ENCODE results near the gene FAF1. TPM values are rescaled to one million over a fixed set of nuclear protein-coding genes. Genes with fewer than 3 reads are reported as not detected.

The FAF1 gene
- total RNA-seq, 1 experiment from 2014 or later = 78.7 TPM

DNA sequence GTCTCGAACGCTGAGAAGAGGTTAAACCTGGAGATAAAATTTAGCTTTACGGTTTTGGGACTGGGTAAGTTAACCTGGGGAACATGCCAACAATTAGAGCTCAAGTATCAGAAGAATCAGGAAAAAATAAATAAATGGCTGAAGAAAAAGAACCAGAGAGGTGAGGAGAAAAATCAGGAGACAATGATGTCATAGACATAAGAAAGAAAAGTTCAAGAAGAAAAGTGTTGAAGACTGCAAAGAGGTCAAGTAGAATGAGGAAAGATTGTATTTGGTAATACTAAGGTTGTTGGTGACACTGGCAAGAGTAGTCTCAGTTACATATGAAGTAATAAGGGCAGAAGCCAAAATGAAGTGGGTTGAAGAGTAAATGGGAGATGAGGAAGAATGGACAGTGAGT lies 36.0 kb upstream of the FAF1 start:
- Histone ChIP-seq H3K36me3 (ENCODE audit: control insufficient read depth, insufficient read depth, low read length) (no peaks in the 10 kb centered on the region), H3K4me1 (no peaks in the 10 kb centered on the region), H3K4me3 (ENCODE audit: low read depth, low read length) (no peak overlapping the region), H3K9me3 (no peaks in the 10 kb centered on the region), H3K27me3 (replicated peaks; ENCODE audit: control insufficient read depth, insufficient read depth, low read length) (no peaks in the 10 kb centered on the region)
- Mint-ChIP-seq H3K36me3 (ENCODE audit: insufficient read depth, unreplicated experiment) (no peaks in the 10 kb centered on the region), H3K4me1 (ENCODE audit: low read depth, unreplicated experiment) (no peaks in the 10 kb centered on the region), H3K27me3 (ENCODE audit: insufficient read depth, unreplicated experiment) (no peaks in the 10 kb centered on the region), H3K27ac (ENCODE audit: unreplicated experiment) (no peak overlapping the region), H3K4me3 (ENCODE audit: unreplicated experiment) (no peak overlapping the region), H3K9me3 (ENCODE audit: unreplicated experiment) (no peaks in the 10 kb centered on the region)
- intact Hi-C loops (cut with micrococcal nuclease; ENCODE audit: unreplicated experiment) = no loop called here
- POLR2A ChIA-PET = no interaction called here
- TF ChIP-seq, protein P1, sequence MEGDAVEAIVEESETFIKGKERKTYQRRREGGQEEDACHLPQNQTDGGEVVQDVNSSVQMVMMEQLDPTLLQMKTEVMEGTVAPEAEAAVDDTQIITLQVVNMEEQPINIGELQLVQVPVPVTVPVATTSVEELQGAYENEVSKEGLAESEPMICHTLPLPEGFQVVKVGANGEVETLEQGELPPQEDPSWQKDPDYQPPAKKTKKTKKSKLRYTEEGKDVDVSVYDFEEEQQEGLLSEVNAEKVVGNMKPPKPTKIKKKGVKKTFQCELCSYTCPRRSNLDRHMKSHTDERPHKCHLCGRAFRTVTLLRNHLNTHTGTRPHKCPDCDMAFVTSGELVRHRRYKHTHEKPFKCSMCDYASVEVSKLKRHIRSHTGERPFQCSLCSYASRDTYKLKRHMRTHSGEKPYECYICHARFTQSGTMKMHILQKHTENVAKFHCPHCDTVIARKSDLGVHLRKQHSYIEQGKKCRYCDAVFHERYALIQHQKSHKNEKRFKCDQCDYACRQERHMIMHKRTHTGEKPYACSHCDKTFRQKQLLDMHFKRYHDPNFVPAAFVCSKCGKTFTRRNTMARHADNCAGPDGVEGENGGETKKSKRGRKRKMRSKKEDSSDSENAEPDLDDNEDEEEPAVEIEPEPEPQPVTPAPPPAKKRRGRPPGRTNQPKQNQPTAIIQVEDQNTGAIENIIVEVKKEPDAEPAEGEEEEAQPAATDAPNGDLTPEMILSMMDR (IDR thresholded peaks at IDR 0.05; ENCODE audit: insufficient read depth in 1 of 2, low read depth in 1 of 2, low read length in 1 of 2, severe bottlenecking in 1 of 2, unreplicated experiment in 1 of 2) = no peak
- CTCF ChIA-PET = interaction anchor here (0.6 kb wide), 1 partner anchor 66 kb away, joined by 3 read pairs; no protein-coding TSS in a partner anchor
- no peak for DNase-seq
- BruUV-seq (replicated peaks) = no TSS peak

DNA sequence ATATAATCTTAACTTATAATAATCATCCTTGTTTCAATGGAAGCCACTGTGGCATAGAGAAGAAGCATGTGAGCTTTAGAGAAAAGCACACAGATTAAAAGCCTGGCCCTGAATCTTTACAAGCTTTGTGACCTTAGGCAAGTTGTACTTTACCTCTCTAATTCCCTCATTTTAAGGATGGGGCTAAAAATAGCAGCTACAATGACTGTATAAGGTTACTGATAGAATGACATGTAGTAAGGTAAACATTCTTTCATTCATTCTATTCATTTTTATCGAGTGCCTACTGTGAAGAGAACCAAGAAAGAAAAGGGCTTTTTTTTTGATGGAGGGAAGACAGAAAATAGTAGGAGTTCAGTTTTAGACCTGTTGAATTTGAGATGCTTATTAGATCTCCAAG lies 35.6 kb upstream of the FAF1 start:
- Mint-ChIP-seq H3K4me1 (ENCODE audit: low read depth, unreplicated experiment) (no peaks in the 10 kb centered on the region), H3K9me3 (ENCODE audit: unreplicated experiment) (no peaks in the 10 kb centered on the region), H3K36me3 (ENCODE audit: insufficient read depth, unreplicated experiment) (no peaks in the 10 kb centered on the region), H3K4me3 (ENCODE audit: unreplicated experiment) (no peak overlapping the region), H3K27ac (ENCODE audit: unreplicated experiment) (no peak overlapping the region), H3K27me3 (ENCODE audit: insufficient read depth, unreplicated experiment) (no peaks in the 10 kb centered on the region)
- ChIA-PET CTCF (no interaction called here), POLR2A (no interaction called here)
- no peaks in the 10 kb centered on the region for H3K27me3 ChIP-seq (replicated peaks; ENCODE audit: control insufficient read depth, insufficient read depth, low read length)
- no peak overlapping the region for H3K4me3 ChIP-seq (ENCODE audit: low read depth, low read length)
- BruUV-seq (replicated peaks) = no TSS peak
- no peaks in the 10 kb centered on the region for H3K36me3 ChIP-seq (ENCODE audit: control insufficient read depth, insufficient read depth, low read length)
- H3K4me1 ChIP-seq = no peaks in the 10 kb centered on the region
- intact Hi-C loops (cut with micrococcal nuclease; ENCODE audit: unreplicated experiment) = no loop called here
- no peaks in the 10 kb centered on the region for H3K9me3 ChIP-seq
- TF ChIP-seq, protein P1 (IDR thresholded peaks at IDR 0.05; ENCODE audit: insufficient read depth in 1 of 2, low read depth in 1 of 2, low read length in 1 of 2, severe bottlenecking in 1 of 2, unreplicated experiment in 1 of 2) = no peak
- no peak for DNase-seq

DNA sequence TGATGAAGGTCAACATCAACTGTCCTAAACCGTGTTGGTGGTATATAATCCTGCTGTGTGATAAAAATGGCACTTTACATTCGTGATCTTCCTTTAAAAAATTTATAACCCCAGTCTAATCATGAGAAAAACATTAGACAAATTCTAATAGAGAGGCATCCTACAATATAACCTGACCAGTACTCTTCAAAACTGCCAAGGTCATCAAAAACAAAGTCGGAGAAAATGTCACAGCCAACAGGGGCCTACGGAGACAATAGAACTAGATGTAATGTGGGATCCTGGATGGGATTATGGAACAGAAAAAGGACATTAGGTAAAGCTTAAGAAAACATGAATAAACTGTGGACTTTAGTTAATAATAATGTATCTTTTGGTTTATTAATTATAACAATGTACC lies 34.9 kb upstream of the FAF1 start:
- no TSS peak for BruUV-seq (replicated peaks)
- POLR2A ChIA-PET = no interaction called here
- Mint-ChIP-seq H3K4me3 (ENCODE audit: unreplicated experiment) (no peak overlapping the region), H3K27me3 (ENCODE audit: insufficient read depth, unreplicated experiment) (no peaks in the 10 kb centered on the region), H3K9me3 (ENCODE audit: unreplicated experiment) (no peaks in the 10 kb centered on the region), H3K4me1 (ENCODE audit: low read depth, unreplicated experiment) (no peaks in the 10 kb centered on the region), H3K36me3 (ENCODE audit: insufficient read depth, unreplicated experiment) (no peaks in the 10 kb centered on the region), H3K27ac (ENCODE audit: unreplicated experiment) (no peak overlapping the region)
- CTCF ChIA-PET = no interaction called here
- Histone ChIP-seq H3K4me3 (ENCODE audit: low read depth, low read length) (no peak overlapping the region), H3K27me3 (replicated peaks; ENCODE audit: control insufficient read depth, insufficient read depth, low read length) (no peaks in the 10 kb centered on the region), H3K4me1 (no peaks in the 10 kb centered on the region), H3K36me3 (ENCODE audit: control insufficient read depth, insufficient read depth, low read length) (no peaks in the 10 kb centered on the region), H3K9me3 (no peaks in the 10 kb centered on the region)
- TF ChIP-seq, protein P1 (IDR thresholded peaks at IDR 0.05; ENCODE audit: insufficient read depth in 1 of 2, low read depth in 1 of 2, low read length in 1 of 2, severe bottlenecking in 1 of 2, unreplicated experiment in 1 of 2) = no peak
- intact Hi-C loops (cut with micrococcal nuclease; ENCODE audit: unreplicated experiment) = no loop called here
- DNase-seq = no peak
